ENCODE data around the gene RNF31. TPM values are rescaled to one million over a fixed set of nuclear protein-coding genes. Genes with fewer than 3 reads are reported as not detected.

The RNF31 gene
- polyA plus RNA-seq, 2 of the 4 experiments (the other 2 are of a cell fraction): 5.7 to 20.8 TPM

DNA sequence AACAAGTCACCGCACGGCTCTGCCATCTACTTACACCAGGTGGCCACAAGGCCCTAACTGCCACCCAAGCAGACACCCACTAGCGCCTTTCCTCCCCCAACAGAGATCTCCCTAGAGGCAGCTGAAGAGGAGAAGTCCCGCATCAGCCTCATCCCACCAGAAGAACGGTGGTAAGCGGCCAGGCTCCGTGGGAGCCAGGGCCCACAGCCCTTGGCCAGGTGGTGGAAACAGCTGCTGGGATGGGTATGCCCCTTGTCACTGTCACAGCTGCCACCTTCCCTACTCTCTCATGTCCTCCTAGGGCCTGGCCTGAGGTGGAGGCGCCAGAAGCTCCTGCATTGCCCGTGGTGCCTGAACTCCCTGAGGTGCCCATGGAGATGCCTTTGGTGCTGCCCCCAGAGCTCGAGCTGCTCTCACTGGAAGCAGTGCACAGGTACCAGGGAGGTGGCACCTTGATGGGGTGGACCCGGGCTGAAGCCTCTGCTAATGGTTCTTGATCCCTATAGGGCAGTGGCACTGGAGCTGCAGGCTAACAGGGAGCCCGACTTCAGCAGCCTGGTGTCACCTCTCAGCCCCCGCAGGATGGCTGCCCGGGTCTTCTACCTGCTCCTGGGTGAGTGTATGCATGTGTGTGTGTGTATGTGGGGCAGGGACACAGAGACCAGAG is 32.1 kb downstream of the RNF31 start:
- ChIA-PET CTCF (interaction anchor here (1.1 to 8.0 kb wide), 3 partner anchors 8 to 19 kb away, joined by 4 to 64 read pairs (median 4); partner anchors contain the start of gene IRF9), POLR2A (interaction anchor here (1.7 to 1.9 kb wide), 2 partner anchors 9 to 18 kb away, joined by 5 to 9 read pairs; partner anchors contain the start of genes IPO4 and IRF9)
- FAIRE-seq (no peak), ATAC-seq (peak in 1 of 2 experiments; percentile 1; a peak in 1 of 6 replicates), DNase-seq (ENCODE audit: low read depth in 1 of 2, low spot score in 1 of 2) (no peak)
- TF ChIP-seq RARB (CRISPR knock-in tag; IDR thresholded peaks at IDR 0.05) (no peak), CHD2 (IDR thresholded peaks at IDR 0.05; ENCODE audit: low read length, partially characterized antibody) (no peak), EP300 (IDR thresholded peaks at IDR 0.05) (no peak), RCOR1 (IDR thresholded peaks at IDR 0.05; ENCODE audit: low read depth, low read length) (no peak), RFX5 (IDR thresholded peaks at IDR 0.05) (no peak), RNF2 (IDR thresholded peaks at IDR 0.05; ENCODE audit: borderline replicate concordance, low read depth) (no peak), HOXA7 (CRISPR knock-in tag; IDR thresholded peaks at IDR 0.05) (no peak), JUNB (IDR thresholded peaks at IDR 0.05) (no peak), HDAC2 (IDR thresholded peaks at IDR 0.05) (no peak), TP53 (CRISPR knock-in tag; IDR thresholded peaks at IDR 0.05) (no peak), EHF (CRISPR knock-in tag; IDR thresholded peaks at IDR 0.05) (no peak), ZC3H11A (IDR thresholded peaks at IDR 0.05) (no peak), CBX2 (IDR thresholded peaks at IDR 0.05; ENCODE audit: borderline replicate concordance, low read depth) (no peak), MYC (IDR thresholded peaks at IDR 0.05; ENCODE audit: borderline replicate concordance, low read length) (no peak), NPAS2 (CRISPR knock-in tag; IDR thresholded peaks at IDR 0.05; ENCODE audit: borderline replicate concordance) (no peak), GATA3 (IDR thresholded peaks at IDR 0.05; ENCODE audit: borderline replicate concordance) (no peak), CHD4 (IDR thresholded peaks at IDR 0.05; ENCODE audit: borderline replicate concordance) (no peak)
- TF ChIP-seq, protein P1, sequence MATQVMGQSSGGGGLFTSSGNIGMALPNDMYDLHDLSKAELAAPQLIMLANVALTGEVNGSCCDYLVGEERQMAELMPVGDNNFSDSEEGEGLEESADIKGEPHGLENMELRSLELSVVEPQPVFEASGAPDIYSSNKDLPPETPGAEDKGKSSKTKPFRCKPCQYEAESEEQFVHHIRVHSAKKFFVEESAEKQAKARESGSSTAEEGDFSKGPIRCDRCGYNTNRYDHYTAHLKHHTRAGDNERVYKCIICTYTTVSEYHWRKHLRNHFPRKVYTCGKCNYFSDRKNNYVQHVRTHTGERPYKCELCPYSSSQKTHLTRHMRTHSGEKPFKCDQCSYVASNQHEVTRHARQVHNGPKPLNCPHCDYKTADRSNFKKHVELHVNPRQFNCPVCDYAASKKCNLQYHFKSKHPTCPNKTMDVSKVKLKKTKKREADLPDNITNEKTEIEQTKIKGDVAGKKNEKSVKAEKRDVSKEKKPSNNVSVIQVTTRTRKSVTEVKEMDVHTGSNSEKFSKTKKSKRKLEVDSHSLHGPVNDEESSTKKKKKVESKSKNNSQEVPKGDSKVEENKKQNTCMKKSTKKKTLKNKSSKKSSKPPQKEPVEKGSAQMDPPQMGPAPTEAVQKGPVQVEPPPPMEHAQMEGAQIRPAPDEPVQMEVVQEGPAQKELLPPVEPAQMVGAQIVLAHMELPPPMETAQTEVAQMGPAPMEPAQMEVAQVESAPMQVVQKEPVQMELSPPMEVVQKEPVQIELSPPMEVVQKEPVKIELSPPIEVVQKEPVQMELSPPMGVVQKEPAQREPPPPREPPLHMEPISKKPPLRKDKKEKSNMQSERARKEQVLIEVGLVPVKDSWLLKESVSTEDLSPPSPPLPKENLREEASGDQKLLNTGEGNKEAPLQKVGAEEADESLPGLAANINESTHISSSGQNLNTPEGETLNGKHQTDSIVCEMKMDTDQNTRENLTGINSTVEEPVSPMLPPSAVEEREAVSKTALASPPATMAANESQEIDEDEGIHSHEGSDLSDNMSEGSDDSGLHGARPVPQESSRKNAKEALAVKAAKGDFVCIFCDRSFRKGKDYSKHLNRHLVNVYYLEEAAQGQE (IDR thresholded peaks at IDR 0.05): no peak
- no peaks in the 10 kb centered on the region for H3K4me1 ChIP-seq
- no peak overlapping the region for H3K27ac ChIP-seq
- WGBS (ENCODE audit: missing lambda C conversion rate): 96% methylated on average over 12 of the region's 14 CpGs
- no peak overlapping the region for H3K4me2 ChIP-seq
- H3K4me3 ChIP-seq: no peak overlapping the region
- no peaks in the 10 kb centered on the region for H3K9me3 ChIP-seq

DNA sequence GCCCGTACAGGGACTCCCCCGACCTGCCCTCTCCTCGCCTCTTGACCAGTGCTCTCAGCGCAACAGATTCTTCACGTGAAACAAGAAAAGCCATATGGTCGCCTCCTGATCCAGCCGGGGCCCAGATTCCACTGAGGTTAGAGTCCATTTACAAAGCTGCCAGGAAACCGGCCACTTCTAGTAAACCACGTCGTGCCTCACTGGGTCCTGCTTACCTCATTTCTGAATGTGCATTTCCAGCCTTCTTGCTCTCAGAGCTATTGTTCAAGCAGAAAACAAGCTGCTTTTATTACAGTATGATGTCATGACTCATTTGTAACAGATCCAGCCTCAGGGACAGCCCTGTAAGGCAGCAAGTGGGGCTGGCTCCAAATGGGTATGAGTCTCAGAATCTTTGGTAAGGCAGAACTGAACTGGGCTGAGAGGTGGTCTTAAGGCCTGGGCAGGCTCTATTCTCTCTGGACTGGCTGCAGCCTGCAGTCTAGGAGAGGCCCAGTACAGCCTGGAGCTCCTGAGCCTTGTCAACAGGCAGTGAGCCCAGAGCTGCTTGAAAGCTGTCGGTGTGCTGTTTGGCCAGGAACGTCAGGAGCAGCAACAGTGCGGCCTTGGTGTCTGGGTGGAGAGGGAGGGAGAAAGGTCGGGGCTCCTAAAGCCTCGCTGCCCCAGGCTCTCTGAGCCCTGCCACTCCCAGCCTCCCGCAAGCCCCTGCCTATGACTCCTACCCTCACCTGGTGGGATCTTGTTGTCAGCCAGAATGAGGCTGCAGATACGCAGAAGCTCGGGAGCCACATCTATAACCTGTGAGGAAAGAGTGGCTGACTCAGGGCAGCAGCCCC is 32.9 kb downstream of the RNF31 start:
- ATAC-seq: 0 out of 6 replicates have a peak, but pooled peaks of 1 of the 2 experiments have one; percentile 3
- no peaks in the 10 kb centered on the region for H3K9me3 ChIP-seq
- no peak for DNase-seq (ENCODE audit: low read depth in 1 of 2, low spot score in 1 of 2)
- no peak for FAIRE-seq
- H3K27ac ChIP-seq: no peak overlapping the region
- ChIA-PET CTCF (interaction anchor here (0.5 to 8.0 kb wide), 8 partner anchors 9 to 60 kb away, joined by 3 to 64 read pairs (median 4); partner anchors contain the start of genes IRF9, MDP1 and PSME2), POLR2A (interaction anchor here (0.9 to 1.9 kb wide), 3 partner anchors 9 to 19 kb away, joined by 3 to 9 read pairs (median 5); partner anchors contain the start of genes IPO4, IRF9 and TM9SF1)
- no peaks in the 10 kb centered on the region for H3K4me1 ChIP-seq
- no peak overlapping the region for H3K4me2 ChIP-seq
- WGBS (ENCODE audit: missing lambda C conversion rate): 90% methylated on average over 18 of the region's 18 CpGs
- no peak overlapping the region for H3K4me3 ChIP-seq
- TF ChIP-seq, protein P2, sequence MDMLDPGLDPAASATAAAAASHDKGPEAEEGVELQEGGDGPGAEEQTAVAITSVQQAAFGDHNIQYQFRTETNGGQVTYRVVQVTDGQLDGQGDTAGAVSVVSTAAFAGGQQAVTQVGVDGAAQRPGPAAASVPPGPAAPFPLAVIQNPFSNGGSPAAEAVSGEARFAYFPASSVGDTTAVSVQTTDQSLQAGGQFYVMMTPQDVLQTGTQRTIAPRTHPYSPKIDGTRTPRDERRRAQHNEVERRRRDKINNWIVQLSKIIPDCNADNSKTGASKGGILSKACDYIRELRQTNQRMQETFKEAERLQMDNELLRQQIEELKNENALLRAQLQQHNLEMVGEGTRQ (IDR thresholded peaks at IDR 0.05): no peak
- TF ChIP-seq, protein P3, sequence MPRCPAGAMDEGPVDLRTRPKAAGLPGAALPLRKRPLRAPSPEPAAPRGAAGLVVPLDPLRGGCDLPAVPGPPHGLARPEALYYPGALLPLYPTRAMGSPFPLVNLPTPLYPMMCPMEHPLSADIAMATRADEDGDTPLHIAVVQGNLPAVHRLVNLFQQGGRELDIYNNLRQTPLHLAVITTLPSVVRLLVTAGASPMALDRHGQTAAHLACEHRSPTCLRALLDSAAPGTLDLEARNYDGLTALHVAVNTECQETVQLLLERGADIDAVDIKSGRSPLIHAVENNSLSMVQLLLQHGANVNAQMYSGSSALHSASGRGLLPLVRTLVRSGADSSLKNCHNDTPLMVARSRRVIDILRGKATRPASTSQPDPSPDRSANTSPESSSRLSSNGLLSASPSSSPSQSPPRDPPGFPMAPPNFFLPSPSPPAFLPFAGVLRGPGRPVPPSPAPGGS (IDR thresholded peaks at IDR 0.05): no peak
- TF ChIP-seq ZC3H11A (IDR thresholded peaks at IDR 0.05) (no peak), KDM5A (IDR thresholded peaks at IDR 0.05) (no peak), GATA3 (IDR thresholded peaks at IDR 0.05; ENCODE audit: borderline replicate concordance) (no peak), RCOR1 (IDR thresholded peaks at IDR 0.05; ENCODE audit: low read depth, low read length) (no peak), EHF (CRISPR knock-in tag; IDR thresholded peaks at IDR 0.05) (no peak), JUNB (IDR thresholded peaks at IDR 0.05) (no peak), FOSB (CRISPR knock-in tag; IDR thresholded peaks at IDR 0.05) (no peak), EP300 (IDR thresholded peaks at IDR 0.05) (no peak)
- TF ChIP-seq, protein P4, sequence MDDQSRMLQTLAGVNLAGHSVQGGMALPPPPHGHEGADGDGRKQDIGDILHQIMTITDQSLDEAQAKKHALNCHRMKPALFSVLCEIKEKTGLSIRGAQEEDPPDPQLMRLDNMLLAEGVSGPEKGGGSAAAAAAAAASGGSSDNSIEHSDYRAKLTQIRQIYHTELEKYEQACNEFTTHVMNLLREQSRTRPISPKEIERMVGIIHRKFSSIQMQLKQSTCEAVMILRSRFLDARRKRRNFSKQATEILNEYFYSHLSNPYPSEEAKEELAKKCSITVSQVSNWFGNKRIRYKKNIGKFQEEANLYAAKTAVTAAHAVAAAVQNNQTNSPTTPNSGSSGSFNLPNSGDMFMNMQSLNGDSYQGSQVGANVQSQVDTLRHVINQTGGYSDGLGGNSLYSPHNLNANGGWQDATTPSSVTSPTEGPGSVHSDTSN (IDR thresholded peaks at IDR 0.05): no peak
